GM12891 (cell line): ENCODE results near the gene GPC6.

ENCODE experiments used
- PAX5 ChIP-seq: IDR thresholded peaks from 2 replicates; pipeline ENCODE4 v1.6.1; 2011; ENCODE audit warnings: low read length, moderate library complexity, mild to moderate bottlenecking; ENCODE audit not compliant: insufficient read depth, severe bottlenecking
- POLR2A ChIP-seq: IDR thresholded peaks from 2 replicates; pipeline ENCODE4 v1.6.1; 2011; ENCODE audit warnings: low read depth, low read length, control low read depth
- POLR2AphosphoS5 ChIP-seq: IDR thresholded peaks from 2 replicates; pipeline ENCODE4 v1.6.1; 2011; ENCODE audit warnings: low read depth, low read length, control low read depth
- POU2F2 ChIP-seq: IDR thresholded peaks from 2 replicates; pipeline ENCODE4 v1.6.1; 2011; ENCODE audit warnings: low read depth, mild to moderate bottlenecking, control low read depth, low read length, moderate library complexity
- SPI1 ChIP-seq: IDR thresholded peaks from 2 replicates; pipeline ENCODE4 v1.6.1; 2011; ENCODE audit warnings: low read depth, low read length, control low read depth
- TAF1 ChIP-seq: IDR thresholded peaks from 2 replicates; pipeline ENCODE4 v1.6.1; 2011; ENCODE audit warnings: low read depth, low read length, control low read depth

DNA sequence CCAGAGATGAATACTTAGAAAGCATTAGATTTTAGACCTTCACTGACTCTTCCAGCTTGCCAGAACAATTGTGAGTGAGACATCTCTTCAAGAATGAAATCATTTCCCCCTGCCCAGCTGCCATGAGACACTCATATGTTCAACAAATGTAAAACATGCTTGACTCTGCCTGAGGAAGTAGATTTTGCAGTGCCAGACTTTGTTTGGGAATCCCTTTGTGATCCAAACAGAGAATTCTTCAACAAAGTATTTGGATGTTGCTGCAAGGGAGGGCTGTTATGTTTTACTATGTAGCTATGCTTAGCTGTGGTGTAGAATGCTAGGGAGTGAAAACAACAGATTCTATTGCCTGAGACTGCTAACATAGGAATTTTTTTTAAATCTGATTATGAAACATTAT lies 836.5 kb downstream of the GPC6 start:
- TF ChIP-seq POLR2A (no peak), POLR2AphosphoS5 (no peak), TAF1 (no peak), SPI1 (no peak), PAX5 (no peak), POU2F2 (no peak)
